ENCODE data around the gene CERS1. TPM values are rescaled to one million over a fixed set of nuclear protein-coding genes. Genes with fewer than 3 reads are reported as not detected.

CERS1 gene
- 3.1 and 5.3 TPM in 2 replicates for total RNA-seq (2014; rRNA removed; shearing (Covaris generic))

DNA sequence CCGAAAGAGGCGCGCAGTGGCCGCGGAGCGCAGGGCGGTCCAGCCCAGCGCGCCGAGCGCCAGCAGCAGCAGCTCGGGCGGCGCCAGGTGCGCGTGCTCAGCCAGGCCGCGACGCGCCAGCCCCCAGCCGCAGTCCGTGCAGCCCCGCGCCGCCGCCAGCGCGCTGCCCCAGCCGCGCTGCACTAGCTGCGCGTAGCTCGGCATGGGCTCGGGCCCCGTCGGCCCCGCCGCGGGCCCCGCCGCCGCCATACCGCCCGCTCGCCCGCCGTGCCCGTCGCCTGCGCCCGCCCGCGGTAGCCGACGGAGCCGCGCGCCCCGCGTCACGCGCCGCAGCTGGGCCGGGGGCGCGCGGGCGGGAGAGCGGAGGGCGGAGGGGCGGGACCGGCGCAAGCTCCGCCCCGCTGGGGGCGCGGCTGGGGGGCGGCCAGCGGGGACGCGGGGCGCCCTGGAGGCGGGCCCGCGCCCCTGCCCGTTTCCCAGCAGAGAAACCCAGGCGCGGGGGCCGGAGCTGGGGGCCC lies at the start of gene CERS1:
CERS1 (minus strand) TSS at position 335 of the 518 bp plus-strand sequence; CDS start at position 249, 86 bp downstream.
- DNase-seq (ENCODE audit: low spot score) = no peak

DNA sequence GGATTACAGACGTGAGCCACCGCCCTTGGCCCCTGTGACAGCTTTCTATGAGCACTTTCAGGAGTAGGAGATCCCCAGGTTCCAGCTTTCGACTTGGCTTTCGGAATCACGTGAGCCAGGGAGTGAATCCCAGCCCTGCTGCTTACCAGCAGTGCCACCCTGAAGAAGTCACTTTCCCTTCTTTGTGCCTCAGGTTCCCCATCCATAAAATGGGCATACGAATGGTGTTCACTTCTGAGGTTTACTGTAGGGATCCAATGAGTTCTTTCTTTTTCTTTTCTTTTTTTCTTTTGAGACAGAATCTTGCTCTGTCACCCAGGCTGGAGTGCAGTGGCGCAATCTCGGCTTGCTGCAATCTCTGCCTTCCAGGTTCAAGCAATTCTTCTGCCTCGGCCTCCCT lies 49.3 kb upstream of the CERS1 start:
- no peak for DNase-seq (ENCODE audit: low spot score)

- DNase-seq (ENCODE audit: low spot score) = no peak
Measured at GRCh38 chr19:18943465-18943864, 47.5 kb upstream of the CERS1 start.

- DNase-seq (ENCODE audit: low spot score) = no peak
Measured at GRCh38 chr19:18942692-18943091, 46.7 kb upstream of the CERS1 start.

- no peak for DNase-seq (ENCODE audit: low spot score)
Measured at GRCh38 chr19:18941628-18942354, 45.8 kb upstream of the CERS1 start.

DNA sequence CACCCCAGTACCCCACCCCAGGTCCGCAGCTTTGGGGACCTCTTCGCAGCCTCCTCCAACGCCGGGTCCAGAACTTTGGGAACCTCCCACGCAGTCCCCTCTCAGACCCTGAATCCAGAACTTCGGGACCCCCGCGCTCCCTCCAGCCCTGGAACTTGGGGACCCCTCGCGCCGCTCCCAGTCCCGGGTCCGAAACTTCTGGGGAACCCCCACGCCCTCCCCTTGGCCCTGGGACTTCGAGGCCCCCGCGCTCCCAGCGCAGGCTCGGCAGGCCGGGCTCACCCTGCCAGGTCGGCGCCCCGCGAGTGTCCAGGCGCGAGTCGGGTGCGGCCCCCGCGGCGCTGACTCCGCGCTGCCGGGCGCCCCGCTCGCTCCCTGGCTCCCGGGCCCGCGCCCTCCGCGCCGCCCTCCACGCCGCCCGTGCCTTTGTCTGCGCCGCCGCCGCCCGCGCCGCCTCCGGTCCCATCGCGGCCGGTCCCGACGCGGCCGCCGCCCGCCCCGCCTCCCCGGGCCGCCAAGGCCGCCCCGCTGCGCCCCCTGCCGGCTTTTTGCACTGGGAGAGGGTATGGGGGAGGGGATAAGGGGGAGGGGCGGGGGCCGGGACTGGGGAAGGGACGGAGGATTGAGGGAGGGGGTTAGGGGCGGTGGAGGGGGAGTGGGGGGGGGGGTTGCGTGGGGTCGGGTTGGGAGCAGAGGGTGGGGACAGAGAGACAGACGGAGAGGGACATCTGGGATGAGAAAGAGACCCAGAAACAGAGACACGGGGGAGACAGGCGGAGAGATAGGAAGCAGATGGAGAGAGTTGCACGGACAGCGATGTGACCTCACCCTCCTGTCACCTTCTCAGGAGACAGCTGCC lies 45.0 kb upstream of the CERS1 start, which contains the start of gene HOMER3:
HOMER3 (minus strand) TSS at position 449 of the 859 bp plus-strand sequence. CDS start 2,235 bp downstream, outside the sequence.
- peak; percentile 24 for DNase-seq (ENCODE audit: low spot score)

GRCh38 chr19:18939922-18940768 lies 44.2 kb upstream of the CERS1 start:
- DNase-seq (ENCODE audit: low spot score) = peak; percentile 59

- no peak for DNase-seq (ENCODE audit: low spot score)
Measured at GRCh38 chr19:18939163-18939562, 43.2 kb upstream of the CERS1 start.

- DNase-seq (ENCODE audit: low spot score) = no peak
Measured at GRCh38 chr19:18933297-18933696, 37.3 kb upstream of the CERS1 start.

GRCh38 chr19:18932216-18932841 lies 36.4 kb upstream of the CERS1 start:
- peak; percentile 41 for DNase-seq (ENCODE audit: low spot score)

- no peak for DNase-seq (ENCODE audit: low spot score)
Measured at GRCh38 chr19:18931316-18932162, 35.6 kb upstream of the CERS1 start.

DNA sequence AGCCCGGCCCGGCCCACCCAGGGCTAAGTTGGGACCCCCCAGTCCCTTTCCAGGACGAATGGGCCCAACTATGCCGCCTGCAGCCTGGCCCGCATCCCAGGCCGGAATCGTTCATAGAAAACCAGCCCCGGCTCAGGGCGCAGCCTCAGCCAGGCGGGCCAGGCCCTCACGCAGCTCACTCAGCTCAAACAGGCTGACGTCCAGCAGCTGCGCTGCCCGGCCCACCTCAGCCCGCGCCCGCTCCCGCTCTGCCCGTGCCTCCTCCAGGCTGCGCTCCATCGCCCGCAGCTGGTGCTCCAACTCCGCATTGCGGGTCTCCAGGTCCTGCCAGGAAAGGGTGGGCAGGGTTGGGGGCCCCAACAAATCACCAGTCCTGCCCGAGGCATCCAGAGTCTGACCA lies 33.4 kb upstream of the CERS1 start:
- DNase-seq (ENCODE audit: low spot score) = no peak

GRCh38 chr19:18928018-18928805 lies 32.3 kb upstream of the CERS1 start:
- DNase-seq (ENCODE audit: low spot score) = no peak

- no peak for DNase-seq (ENCODE audit: low spot score)
Measured at GRCh38 chr19:18924684-18925213, 28.8 kb upstream of the CERS1 start.

- no peak for DNase-seq (ENCODE audit: low spot score)
Measured at GRCh38 chr19:18922228-18922985, 26.4 kb upstream of the CERS1 start.

- no peak for DNase-seq (ENCODE audit: low spot score)
Measured at GRCh38 chr19:18921593-18921992, 25.6 kb upstream of the CERS1 start.

DNA sequence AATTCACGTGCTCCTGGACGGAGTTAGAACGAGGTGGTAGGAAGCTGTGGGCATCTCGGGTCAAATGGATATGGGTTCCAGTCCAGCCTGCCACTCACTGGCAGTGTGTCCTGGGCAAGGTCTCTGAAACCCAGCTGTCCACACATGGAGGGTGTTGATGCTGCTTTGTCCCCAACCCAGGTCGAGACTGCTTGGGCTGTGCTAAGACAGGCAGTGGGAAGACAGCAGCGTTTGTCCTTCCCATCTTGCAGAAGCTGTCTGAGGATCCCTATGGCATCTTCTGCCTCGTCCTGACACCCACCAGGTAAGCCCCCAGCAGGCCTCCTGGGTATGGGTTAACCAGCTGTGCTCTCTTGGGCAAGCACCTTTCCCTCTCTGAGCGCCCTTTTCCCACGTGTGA lies 24.4 kb upstream of the CERS1 start:
- DNase-seq (ENCODE audit: low spot score) = no peak

GRCh38 chr19:18919900-18920214 lies 23.9 kb upstream of the CERS1 start:
- DNase-seq (ENCODE audit: low spot score) = no peak

Measured in A172 (cell line).